Effector memory CD8-positive, alpha-beta T cell (primary cell): ENCODE data around the gene TTC36.
"Not testable (repeated sequence)": the region's sequence is repeated elsewhere in the genome, so short reads cannot be mapped to it uniquely, and the experiment has no call there.

Experiments
- ATAC-seq: fragments of 150-1000 bp; cut with Tn5 transposase; replicated peaks from 2 replicates; pipeline ENCODE4 v1.10.0; 2021; ENCODE audit warnings: mild to moderate bottlenecking, moderate library complexity
- DNase-seq, 3 experiments: peaks; one replicate each; pipeline ENCODE4 v3.0.0; 2021
- H3K27ac Mint-ChIP-seq, 2 donors: one replicate each; pipeline ENCODE4 v1.8.0; 2022; ENCODE audit warnings: mild to moderate bottlenecking in 2 of 2, mixed read lengths in 2 of 2, moderate library complexity in 2 of 2
- H3K27me3 Mint-ChIP-seq, 2 donors: one replicate each; pipeline ENCODE4 v1.8.0; 2022; ENCODE audit warnings: mixed read lengths in 2 of 2
- H3K36me3 Mint-ChIP-seq: one replicate; pipeline ENCODE4 v1.8.0; 2022; ENCODE audit warnings: mild to moderate bottlenecking, moderate library complexity, mixed read lengths; ENCODE audit not compliant: insufficient read depth
- H3K4me1 Mint-ChIP-seq, 2 donors: one replicate each; pipeline ENCODE4 v1.8.0; 2022; ENCODE audit warnings: low read depth in 2 of 2, mixed read lengths in 2 of 2
- H3K4me3 Mint-ChIP-seq, 2 donors: one replicate each; pipeline ENCODE4 v1.8.0; 2022; ENCODE audit warnings: mild to moderate bottlenecking in 2 of 2, mixed read lengths in 2 of 2, moderate library complexity in 2 of 2
- H3K9me3 Mint-ChIP-seq, 2 donors: one replicate each; pipeline ENCODE4 v1.8.0; 2022; ENCODE audit warnings: mixed read lengths in 2 of 2
- total RNA-seq, 9 experiments: gene quantifications; one replicate each; lab custom pipeline; 2026; lab: John Stamatoyannopoulos, UW

Gene TTC36, protein sequence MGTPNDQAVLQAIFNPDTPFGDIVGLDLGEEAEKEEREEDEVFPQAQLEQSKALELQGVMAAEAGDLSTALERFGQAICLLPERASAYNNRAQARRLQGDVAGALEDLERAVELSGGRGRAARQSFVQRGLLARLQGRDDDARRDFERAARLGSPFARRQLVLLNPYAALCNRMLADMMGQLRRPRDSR
- total RNA-seq = 0 to 4.0 (median 1.4) reads per million in 9 experiments

DNA sequence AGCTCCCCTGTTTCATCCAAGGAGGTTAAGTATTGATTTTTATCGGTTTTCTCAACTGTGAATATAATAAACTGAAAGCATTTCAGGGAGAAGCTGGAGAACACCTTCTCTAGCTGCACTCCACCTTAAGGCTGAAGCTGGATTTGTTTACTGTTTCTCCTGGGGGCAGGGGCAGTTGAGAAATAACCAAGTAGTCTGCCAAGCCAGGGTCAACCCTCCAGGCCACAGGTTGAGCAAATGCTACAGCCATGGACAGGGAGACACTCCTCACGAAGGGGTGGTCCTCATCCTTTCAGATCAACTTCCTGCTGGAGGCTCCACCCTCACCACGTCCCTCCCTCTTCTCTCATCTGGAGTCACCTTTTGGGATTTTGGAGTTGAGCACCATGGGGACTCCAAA is at the start of gene TTC36:
TTC36 (plus strand) TSS at position 366 of the 400 bp plus-strand sequence; CDS start at position 387, 21 bp downstream.
- DNase-seq = no peak
- peak within 1 kb of the TSS in 1 of 2 donors; percentile 44 for H3K27ac Mint-ChIP-seq
- peaks cover 27 to 35% of the 10 kb centered on the region in 2 donors for H3K4me1 Mint-ChIP-seq

GRCh38 chr11:118481238-118481637 is 46.0 kb upstream of the TTC36 start:
- H3K27me3 Mint-ChIP-seq, DNase-seq, H3K4me1 Mint-ChIP-seq, H3K9me3 Mint-ChIP-seq, ATAC-seq, H3K4me3 Mint-ChIP-seq: not testable (repeated sequence)
- H3K27ac Mint-ChIP-seq = peak overlapping the region in 1 of 2 donors; percentile 41
- peaks cover 99% of the 10 kb centered on the region for H3K36me3 Mint-ChIP-seq

More for the DNA sequence above, at the start of gene TTC36:
- H3K36me3 Mint-ChIP-seq = peaks cover 19% of the 10 kb centered on the region
- no peaks in the 10 kb centered on the region for H3K27me3 Mint-ChIP-seq
- H3K9me3 Mint-ChIP-seq = no peaks in the 10 kb centered on the region
- no peak within 1 kb of the TSS for H3K4me3 Mint-ChIP-seq
- ATAC-seq = no peak

- peaks cover 0 to 4% of the 10 kb centered on the region in 2 donors for H3K4me1 Mint-ChIP-seq
- H3K27me3 Mint-ChIP-seq = no peaks in the 10 kb centered on the region
- H3K36me3 Mint-ChIP-seq = peaks cover 90% of the 10 kb centered on the region
- DNase-seq (no peak), ATAC-seq (no peak)
- peak overlapping the region in 1 of 2 donors; percentile 46 for H3K27ac Mint-ChIP-seq
- H3K4me3 Mint-ChIP-seq = no peak overlapping the region
- H3K9me3 Mint-ChIP-seq = no peaks in the 10 kb centered on the region
Observed at GRCh38 chr11:118484405-118484804, 42.9 kb upstream of the TTC36 start.

DNA sequence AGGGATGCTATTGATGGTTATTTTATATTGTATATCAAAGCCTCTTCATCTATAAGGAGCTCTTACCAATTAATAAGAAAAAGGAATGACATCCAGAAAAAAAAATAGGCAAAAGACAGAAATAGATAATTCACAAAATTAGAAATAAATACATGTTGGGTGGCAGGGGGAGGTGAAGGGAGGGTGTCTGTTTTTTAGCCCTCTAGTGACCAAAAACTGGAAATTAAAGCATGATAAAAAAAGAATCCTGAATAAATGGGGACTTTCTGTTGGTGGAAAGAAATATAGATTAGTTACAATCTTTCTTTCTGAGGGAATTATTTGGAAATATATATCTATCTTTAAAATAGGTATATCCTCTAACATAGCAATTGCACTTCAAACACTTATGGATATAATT is 42.0 kb upstream of the TTC36 start:
- ATAC-seq (no peak), DNase-seq (no peak)
- Mint-ChIP-seq H3K27ac (peak overlapping the region; percentile 19 to 46), H3K36me3 (peaks cover 87% of the 10 kb centered on the region), H3K27me3 (no peaks in the 10 kb centered on the region), H3K4me1 (peaks cover 0 to 4% of the 10 kb centered on the region in 2 donors), H3K4me3 (no peak overlapping the region), H3K9me3 (no peaks in the 10 kb centered on the region)

- ATAC-seq (peak; percentile 82), DNase-seq (peak; percentile 72 to 79 (median 75))
- H3K9me3 Mint-ChIP-seq = no peaks in the 10 kb centered on the region
- no peak overlapping the region for H3K27ac Mint-ChIP-seq
- H3K36me3 Mint-ChIP-seq = peaks cover 82% of the 10 kb centered on the region
- no peaks in the 10 kb centered on the region for H3K27me3 Mint-ChIP-seq
- peaks cover 0 to 8% of the 10 kb centered on the region in 2 donors for H3K4me1 Mint-ChIP-seq
- H3K4me3 Mint-ChIP-seq = no peak overlapping the region
Observed at GRCh38 chr11:118488480-118489109, 38.7 kb upstream of the TTC36 start.

- Mint-ChIP-seq H3K36me3 (peaks cover 83% of the 10 kb centered on the region), H3K4me3 (no peak overlapping the region), H3K27me3 (no peaks in the 10 kb centered on the region), H3K4me1 (peaks cover 0 to 8% of the 10 kb centered on the region in 2 donors), H3K27ac (no peak overlapping the region), H3K9me3 (no peaks in the 10 kb centered on the region)
- DNase-seq (no peak), ATAC-seq (no peak)
Observed at GRCh38 chr11:118491041-118491440, 36.2 kb upstream of the TTC36 start.

GRCh38 chr11:118497831-118498230 is 29.4 kb upstream of the TTC36 start:
- no peak for DNase-seq
- H3K4me3 Mint-ChIP-seq = no peak overlapping the region
- no peak overlapping the region for H3K27ac Mint-ChIP-seq
- H3K9me3 Mint-ChIP-seq = no peaks in the 10 kb centered on the region
- no peaks in the 10 kb centered on the region for H3K27me3 Mint-ChIP-seq
- H3K36me3 Mint-ChIP-seq = peaks cover 97% of the 10 kb centered on the region
- no peak for ATAC-seq
- H3K4me1 Mint-ChIP-seq = peaks cover 0 to 7% of the 10 kb centered on the region in 2 donors

DNA sequence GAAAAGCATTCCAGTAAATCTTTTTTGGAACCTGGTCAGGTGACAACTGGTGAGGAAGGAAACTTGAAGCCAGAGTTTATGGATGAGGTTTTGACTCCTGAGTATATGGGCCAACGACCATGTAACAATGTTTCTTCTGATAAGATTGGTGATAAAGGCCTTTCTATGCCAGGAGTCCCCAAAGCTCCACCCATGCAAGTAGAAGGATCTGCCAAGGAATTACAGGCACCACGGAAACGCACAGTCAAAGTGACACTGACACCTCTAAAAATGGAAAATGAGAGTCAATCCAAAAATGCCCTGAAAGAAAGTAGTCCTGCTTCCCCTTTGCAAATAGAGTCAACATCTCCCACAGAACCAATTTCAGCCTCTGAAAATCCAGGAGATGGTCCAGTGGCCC is 24.1 kb upstream of the TTC36 start:
- no peaks in the 10 kb centered on the region for H3K9me3 Mint-ChIP-seq
- DNase-seq (no peak), ATAC-seq (no peak)
- H3K27ac Mint-ChIP-seq = peak overlapping the region in 1 of 2 donors; percentile 20
- H3K27me3 Mint-ChIP-seq = no peaks in the 10 kb centered on the region
- H3K4me1 Mint-ChIP-seq = peaks cover 2 to 10% of the 10 kb centered on the region in 2 donors
- H3K36me3 Mint-ChIP-seq = peaks cover 77% of the 10 kb centered on the region
- no peak overlapping the region for H3K4me3 Mint-ChIP-seq

DNA sequence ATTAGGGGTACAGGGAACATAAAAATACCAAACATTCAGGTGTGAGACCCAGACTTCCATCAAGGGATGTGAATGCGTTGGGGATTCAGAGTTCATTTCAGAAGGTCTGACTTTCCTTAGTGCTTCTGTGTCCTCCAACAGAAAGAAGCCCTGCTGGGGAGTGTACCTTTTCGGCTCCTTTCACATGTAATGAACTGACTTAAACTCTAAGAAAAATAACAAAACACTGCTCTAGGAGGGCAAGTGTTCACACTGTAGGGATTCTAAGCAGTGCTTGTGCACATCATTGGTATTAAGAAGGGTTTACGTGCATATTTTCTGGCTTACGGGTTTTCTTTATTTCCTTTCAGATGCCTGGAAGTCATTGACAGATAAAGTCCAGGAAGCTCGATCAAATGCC is 15.7 kb upstream of the TTC36 start:
- H3K4me1 Mint-ChIP-seq = peaks cover 3 to 4% of the 10 kb centered on the region in 2 donors
- DNase-seq = no peak
- H3K36me3 Mint-ChIP-seq = peaks cover 81% of the 10 kb centered on the region
- H3K9me3 Mint-ChIP-seq = no peaks in the 10 kb centered on the region
- ATAC-seq = no peak
- peak overlapping the region in 1 of 2 donors; percentile 63 for H3K27ac Mint-ChIP-seq
- no peaks in the 10 kb centered on the region for H3K27me3 Mint-ChIP-seq
- no peak overlapping the region for H3K4me3 Mint-ChIP-seq

- Mint-ChIP-seq H3K27ac (peak overlapping the region; percentile 66 to 81), H3K4me1 (peaks cover 0 to 4% of the 10 kb centered on the region in 2 donors), H3K4me3 (no peak overlapping the region), H3K9me3 (no peaks in the 10 kb centered on the region), H3K27me3 (no peaks in the 10 kb centered on the region), H3K36me3 (peaks cover 80% of the 10 kb centered on the region)
- DNase-seq (no peak), ATAC-seq (no peak)
Observed at GRCh38 chr11:118514103-118514502, 13.2 kb upstream of the TTC36 start.

- Mint-ChIP-seq H3K4me1 (peaks cover 0 to 6% of the 10 kb centered on the region in 2 donors), H3K4me3 (no peak overlapping the region), H3K27me3 (no peaks in the 10 kb centered on the region), H3K27ac (no peak overlapping the region), H3K36me3 (peaks cover 70% of the 10 kb centered on the region), H3K9me3 (no peaks in the 10 kb centered on the region)
- no peak for ATAC-seq
- no peak for DNase-seq
Observed at GRCh38 chr11:118519549-118519948, 7.7 kb upstream of the TTC36 start.

DNA sequence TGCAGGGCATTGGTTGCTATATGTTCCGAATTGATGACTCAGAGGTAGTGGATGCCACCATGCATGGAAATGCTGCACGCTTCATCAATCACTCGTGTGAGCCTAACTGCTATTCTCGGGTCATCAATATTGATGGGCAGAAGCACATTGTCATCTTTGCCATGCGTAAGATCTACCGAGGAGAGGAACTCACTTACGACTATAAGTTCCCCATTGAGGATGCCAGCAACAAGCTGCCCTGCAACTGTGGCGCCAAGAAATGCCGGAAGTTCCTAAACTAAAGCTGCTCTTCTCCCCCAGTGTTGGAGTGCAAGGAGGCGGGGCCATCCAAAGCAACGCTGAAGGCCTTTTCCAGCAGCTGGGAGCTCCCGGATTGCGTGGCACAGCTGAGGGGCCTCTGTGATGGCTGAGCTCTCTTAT is 5.4 kb upstream of the TTC36 start:
- Mint-ChIP-seq H3K27me3 (no peaks in the 10 kb centered on the region), H3K4me1 (peaks cover 3 to 7% of the 10 kb centered on the region in 2 donors), H3K27ac (no peak overlapping the region), H3K4me3 (no peak overlapping the region), H3K9me3 (no peaks in the 10 kb centered on the region), H3K36me3 (peaks cover 58% of the 10 kb centered on the region)
- DNase-seq (no peak), ATAC-seq (no peak)

DNA sequence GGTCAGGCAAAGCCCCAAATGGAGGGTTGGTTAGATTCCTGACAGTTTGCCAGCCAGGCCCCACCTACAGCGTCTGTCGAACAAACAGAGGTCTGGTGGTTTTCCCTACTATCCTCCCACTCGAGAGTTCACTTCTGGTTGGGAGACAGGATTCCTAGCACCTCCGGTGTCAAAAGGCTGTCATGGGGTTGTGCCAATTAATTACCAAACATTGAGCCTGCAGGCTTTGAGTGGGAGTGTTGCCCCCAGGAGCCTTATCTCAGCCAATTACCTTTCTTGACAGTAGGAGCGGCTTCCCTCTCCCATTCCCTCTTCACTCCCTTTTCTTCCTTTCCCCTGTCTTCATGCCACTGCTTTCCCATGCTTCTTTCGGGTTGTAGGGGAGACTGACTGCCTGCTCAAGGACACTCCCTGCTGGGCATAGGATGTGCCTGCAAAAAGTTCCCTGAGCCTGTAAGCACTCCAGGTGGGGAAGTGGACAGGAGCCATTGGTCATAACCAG is 4.7 kb upstream of the TTC36 start:
- Mint-ChIP-seq H3K4me1 (peaks cover 10 to 14% of the 10 kb centered on the region in 2 donors), H3K4me3 (no peak overlapping the region), H3K36me3 (peaks cover 54% of the 10 kb centered on the region), H3K9me3 (no peaks in the 10 kb centered on the region), H3K27ac (no peak overlapping the region), H3K27me3 (no peaks in the 10 kb centered on the region)
- DNase-seq = no peak
- ATAC-seq = no peak

DNA sequence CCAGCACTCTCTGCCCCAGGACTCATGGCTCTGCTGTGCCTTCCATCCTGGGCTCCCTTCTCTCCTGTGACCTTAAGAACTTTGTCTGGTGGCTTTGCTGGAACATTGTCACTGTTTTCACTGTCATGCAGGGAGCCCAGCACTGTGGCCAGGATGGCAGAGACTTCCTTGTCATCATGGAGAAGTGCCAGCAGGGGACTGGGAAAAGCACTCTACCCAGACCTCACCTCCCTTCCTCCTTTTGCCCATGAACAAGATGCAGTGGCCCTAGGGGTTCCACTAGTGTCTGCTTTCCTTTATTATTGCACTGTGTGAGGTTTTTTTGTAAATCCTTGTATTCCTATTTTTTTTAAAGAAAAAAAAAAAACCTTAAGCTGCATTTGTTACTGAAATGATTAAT is 2.9 kb upstream of the TTC36 start:
- ATAC-seq (no peak), DNase-seq (no peak)
- Mint-ChIP-seq H3K27ac (peak overlapping the region; percentile 31 to 58), H3K9me3 (no peaks in the 10 kb centered on the region), H3K36me3 (peaks cover 45% of the 10 kb centered on the region), H3K4me1 (peaks cover 16 to 19% of the 10 kb centered on the region in 2 donors), H3K4me3 (no peak overlapping the region), H3K27me3 (no peaks in the 10 kb centered on the region)
